Stimulated activated CD8-positive, alpha-beta memory T cell treated with anti-CD3 and anti-CD28 coated beads, Interleukin-12 subunit alpha, Interleukin-12 subunit beta, amount 100 ng/mL, for 24 hours (primary cell): ENCODE results near the gene MAG.
"Not testable (repeated sequence)": the region's sequence is repeated elsewhere in the genome, so short reads cannot be mapped to it uniquely, and the experiment has no call there.

Experiments
- DNase-seq: peaks from one replicate; pipeline ENCODE4 v3.0.0-alpha.2; 2020; ENCODE audit errors: extremely low read depth

Gene MAG

DNA sequence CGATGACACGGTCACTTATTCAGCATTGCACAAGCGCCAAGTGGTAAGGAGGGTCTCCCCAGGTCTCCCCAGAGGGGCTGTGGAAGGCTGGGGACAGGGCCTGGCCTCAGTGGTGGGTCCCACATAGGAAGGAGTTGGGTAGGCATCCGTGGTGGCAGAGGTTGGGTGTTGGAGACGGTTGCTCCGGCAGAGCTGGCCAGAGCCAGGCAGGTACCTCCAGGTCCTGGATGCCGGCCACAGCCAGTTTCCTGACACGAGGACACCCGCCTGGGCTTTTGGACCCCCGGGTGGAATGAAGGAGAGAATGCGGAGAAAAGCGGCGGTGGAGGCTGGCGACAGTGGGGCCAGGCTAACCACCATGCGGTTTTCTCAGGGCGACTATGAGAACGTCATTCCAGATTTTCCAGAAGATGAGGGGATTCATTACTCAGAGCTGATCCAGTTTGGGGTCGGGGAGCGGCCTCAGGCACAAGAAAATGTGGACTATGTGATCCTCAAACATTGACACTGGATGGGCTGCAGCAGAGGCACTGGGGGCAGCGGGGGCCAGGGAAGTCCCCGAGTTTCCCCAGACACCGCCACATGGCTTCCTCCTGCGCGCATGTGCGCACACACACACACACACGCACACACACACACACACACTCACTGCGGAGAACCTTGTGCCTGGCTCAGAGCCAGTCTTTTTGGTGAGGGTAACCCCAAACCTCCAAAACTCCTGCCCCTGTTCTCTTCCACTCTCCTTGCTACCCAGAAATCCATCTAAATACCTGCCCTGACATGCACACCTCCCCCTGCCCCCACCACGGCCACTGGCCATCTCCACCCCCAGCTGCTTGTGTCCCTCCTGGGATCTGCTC, 54.5 kb downstream of the MAG start:
- no peak for DNase-seq

- no peak for DNase-seq
Measured at GRCh38 chr19:35347171-35347929, 55.4 kb downstream of the MAG start, which contains the start of gene FFAR1. Gene FFAR1, plus strand, starts transcription at chr19:35347902. Its CDS starts 3,650 bp downstream, at chr19:35351552.

DNA sequence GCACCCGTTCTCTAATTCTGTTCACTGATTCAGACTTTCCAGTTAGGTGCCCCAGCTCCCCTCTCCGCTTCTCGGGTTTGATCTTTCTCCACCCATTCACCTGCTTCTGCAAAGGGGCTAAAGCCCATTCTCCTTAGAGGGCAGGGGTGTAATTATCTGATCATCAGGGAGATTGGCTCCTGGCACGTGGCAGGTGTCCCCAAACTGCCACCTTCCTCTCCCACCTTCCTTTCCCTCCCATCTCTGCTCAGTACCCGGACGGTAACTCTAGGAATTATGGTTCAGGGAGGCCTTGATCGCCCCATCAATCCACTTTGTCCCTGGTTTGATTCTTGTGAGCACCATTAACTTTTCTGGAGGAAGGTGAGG, 56.0 kb downstream of the MAG start:
- DNase-seq, result no peak

GRCh38 chr19:35348911-35349611, 57.1 kb downstream of the MAG start:
- no peak for DNase-seq

GRCh38 chr19:35349614-35350521, 57.9 kb downstream of the MAG start:
- no peak for DNase-seq

DNA sequence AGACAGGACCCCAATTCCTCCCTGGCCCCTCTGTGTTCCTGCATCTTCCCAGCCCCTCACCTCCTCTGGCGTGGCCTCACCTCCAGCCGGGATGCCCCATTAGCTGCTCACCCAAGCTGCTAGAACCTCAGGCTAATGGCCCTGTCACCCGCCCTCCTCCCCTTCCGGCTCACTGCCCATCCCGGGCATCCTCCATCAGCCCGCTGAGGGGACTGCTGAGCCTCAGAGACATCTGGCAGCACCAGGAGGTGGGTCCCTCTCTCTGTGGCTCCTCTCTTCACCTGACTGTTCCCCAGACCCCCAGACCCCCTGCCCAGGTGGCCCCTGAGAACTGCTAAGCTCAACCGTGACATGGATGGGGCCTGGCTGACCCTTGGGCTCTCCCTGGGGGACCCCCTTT, 58.6 kb downstream of the MAG start:
- no peak for DNase-seq

GRCh38 chr19:35351411-35352176, 59.6 kb downstream of the MAG start:
- DNase-seq, result no peak

DNA sequence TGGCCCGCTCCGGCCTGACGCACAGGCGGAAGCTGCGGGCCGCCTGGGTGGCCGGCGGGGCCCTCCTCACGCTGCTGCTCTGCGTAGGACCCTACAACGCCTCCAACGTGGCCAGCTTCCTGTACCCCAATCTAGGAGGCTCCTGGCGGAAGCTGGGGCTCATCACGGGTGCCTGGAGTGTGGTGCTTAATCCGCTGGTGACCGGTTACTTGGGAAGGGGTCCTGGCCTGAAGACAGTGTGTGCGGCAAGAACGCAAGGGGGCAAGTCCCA, 60.2 kb downstream of the MAG start:
- no peak for DNase-seq

DNA sequence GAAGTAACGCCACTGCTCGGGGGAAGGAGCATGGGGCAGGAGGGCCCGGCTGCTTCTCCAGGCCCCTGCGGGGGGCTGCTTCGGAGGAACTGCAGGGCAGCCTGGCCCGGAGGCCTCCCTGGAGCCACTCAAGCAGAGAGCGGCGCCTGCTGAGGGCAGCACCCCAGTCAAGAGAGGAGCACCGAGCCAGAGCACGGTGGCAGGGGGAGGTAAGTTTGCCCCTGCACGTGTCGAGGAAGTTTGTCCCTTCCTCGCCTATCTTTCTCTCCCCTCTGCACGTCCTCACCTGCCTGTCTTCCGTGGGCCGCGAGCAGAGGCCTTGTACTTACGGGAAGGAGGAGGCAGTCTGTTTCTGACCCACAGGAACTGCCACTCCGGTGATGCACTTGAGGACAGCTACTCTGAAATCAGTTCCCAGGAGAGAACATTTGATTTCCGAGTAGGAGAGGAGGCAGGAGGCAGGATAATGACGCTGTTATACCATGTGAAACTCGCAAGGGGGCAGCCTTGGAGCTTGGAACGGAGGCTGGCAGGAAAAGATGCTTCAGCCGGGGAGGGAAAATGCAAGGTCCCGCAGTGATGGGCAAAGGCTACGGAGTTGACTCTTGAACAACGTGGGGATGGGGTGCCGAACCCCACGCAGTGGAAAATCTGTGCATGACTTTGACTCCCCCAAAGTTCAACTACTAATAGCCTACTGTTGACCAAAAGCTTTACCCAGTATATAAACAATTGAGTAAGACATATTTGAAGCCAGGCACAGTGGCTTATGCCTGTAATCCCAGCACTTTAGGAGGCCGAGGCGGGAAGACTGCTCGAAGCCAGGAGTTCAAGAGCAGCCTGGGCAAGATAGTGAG, 60.7 kb downstream of the MAG start:
- DNase-seq, result peak; percentile 27

- no peak for DNase-seq
Measured at GRCh38 chr19:35353635-35354034, 61.7 kb downstream of the MAG start.

- no peak for DNase-seq
Measured at GRCh38 chr19:35354898-35355297, 62.9 kb downstream of the MAG start.

DNA sequence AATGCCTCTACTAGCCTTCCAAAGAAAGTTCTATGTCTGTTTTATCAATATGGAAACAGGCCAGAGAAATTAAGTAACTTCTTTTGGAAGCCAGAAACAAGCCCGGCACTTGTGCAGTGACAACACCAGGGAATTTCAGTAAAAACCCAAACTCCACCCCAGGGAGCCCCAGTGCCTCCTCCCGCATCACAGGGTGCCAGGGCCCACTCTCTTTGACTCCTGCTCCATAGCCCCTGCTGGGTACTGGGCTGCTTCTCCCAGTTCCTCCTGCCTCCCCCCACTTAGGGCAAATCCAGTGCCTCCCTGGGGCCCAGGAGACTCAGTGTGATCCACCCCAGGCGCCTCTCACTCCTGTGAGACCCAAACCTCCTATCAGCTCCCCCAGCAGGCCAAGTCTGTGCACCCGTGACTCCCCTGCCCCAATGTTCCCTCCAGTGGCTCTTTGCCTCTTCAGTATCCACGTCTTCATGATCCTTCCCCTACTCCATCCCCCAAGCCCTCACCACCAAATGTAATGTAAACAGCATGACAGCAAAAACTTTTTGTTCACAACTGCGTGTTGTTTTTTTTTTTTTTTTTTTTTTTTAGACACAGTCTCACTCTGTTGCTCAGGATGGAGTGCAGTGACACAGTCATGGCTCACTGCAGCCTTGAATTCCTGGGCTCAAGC, 64.0 kb downstream of the MAG start:
- no peak for DNase-seq

DNA sequence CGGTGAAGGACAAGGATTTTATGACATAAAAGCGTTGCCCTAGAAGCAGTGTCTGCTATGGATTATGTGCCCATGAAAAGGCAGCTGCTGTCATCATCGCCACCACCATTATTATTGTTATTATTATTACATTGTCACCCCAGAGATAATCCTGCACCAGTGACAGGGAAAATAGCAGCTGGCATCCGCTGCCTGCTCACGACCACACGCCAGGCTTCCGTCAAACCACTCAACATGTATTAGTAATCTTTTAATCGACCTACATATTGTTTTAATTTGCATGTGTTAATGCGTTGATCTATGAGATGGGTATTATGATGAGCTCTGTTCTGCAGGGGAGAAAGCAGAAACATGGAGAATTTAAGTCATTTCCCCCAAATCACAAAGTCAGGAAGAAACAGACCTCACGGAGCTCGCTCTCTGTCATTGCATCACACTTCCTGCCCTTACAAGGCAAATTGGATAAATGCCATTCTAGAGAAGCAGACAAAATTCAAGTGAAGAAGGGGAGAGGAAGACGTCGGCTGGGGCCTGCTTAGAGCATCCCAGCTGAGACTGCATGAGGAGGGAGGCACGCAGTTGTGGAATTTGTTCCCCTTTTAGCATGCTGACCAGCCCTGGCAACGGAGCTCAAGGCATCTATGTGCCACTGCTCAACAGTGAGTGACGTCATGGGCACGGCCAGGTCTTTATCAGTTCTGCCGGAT, 66.1 kb downstream of the MAG start, which contains the start of gene FFAR3:
Gene FFAR3 (plus strand): TSS at position 594 of the 707 bp plus-strand sequence. CDS start 431 bp downstream, outside the sequence.
- DNase-seq, result no peak

DNA sequence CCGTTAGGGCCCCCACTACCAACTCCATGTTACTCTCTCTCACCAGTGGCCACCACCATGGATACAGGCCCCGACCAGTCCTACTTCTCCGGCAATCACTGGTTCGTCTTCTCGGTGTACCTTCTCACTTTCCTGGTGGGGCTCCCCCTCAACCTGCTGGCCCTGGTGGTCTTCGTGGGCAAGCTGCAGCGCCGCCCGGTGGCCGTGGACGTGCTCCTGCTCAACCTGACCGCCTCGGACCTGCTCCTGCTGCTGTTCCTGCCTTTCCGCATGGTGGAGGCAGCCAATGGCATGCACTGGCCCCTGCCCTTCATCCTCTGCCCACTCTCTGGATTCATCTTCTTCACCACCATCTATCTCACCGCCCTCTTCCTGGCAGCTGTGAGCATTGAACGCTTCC, 66.9 kb downstream of the MAG start:
- DNase-seq, result not testable (repeated sequence)

DNA sequence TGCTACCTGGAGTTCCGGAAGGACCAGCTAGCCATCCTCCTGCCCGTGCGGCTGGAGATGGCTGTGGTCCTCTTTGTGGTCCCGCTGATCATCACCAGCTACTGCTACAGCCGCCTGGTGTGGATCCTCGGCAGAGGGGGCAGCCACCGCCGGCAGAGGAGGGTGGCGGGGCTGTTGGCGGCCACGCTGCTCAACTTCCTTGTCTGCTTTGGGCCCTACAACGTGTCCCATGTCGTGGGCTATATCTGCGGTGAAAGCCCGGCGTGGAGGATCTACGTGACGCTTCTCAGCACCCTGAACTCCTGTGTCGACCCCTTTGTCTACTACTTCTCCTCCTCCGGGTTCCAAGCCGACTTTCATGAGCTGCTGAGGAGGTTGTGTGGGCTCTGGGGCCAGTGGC, 67.4 kb downstream of the MAG start:
- not testable (repeated sequence) for DNase-seq

- not testable (repeated sequence) for DNase-seq
Measured at GRCh38 chr19:35360081-35360480, 68.1 kb downstream of the MAG start.

GRCh38 chr19:35360880-35361420, 69.0 kb downstream of the MAG start:
- no peak for DNase-seq
